ENCODE data around the gene WAS. TPM values are rescaled to one million over a fixed set of nuclear protein-coding genes. Genes with fewer than 3 reads are reported as not detected.
A peak's percentile ranks its signal among the peaks of the same experiment; 100 is the strongest.

WAS gene
- total RNA-seq, 2 experiments from 2014 or later, result 95.2 to 99.6 TPM

GRCh38 chrX:48700951-48701653 is 17.5 kb downstream of the WAS start:
- peaks cover 30% of the 10 kb centered on the region for H3K36me3 Mint-ChIP-seq

GRCh38 chrX:48702032-48702431 is 18.4 kb downstream of the WAS start:
- no peak overlapping the region for H3K4me3 Mint-ChIP-seq
- H3K27ac Mint-ChIP-seq, result no peak overlapping the region
- intact Hi-C loops (cut with micrococcal nuclease), result no loop called here
- H3K4me1 Mint-ChIP-seq (ENCODE audit: low read depth), result peaks cover 34% of the 10 kb centered on the region
- peaks cover 32% of the 10 kb centered on the region for H3K36me3 Mint-ChIP-seq
- ChIA-PET POLR2A (no interaction called here), CTCF (no interaction called here)
- no peaks in the 10 kb centered on the region for H3K9me3 Mint-ChIP-seq
- DNase-seq, result no peak
- no peaks in the 10 kb centered on the region for H3K27me3 Mint-ChIP-seq

More at GRCh38 chrX:48700951-48701653, 17.5 kb downstream of the WAS start:
- H3K4me3 Mint-ChIP-seq, result no peak overlapping the region
- DNase-seq, result no peak
- CTCF ChIA-PET, result no interaction called here
- POLR2A ChIA-PET, result interaction anchor here (0.5 to 0.6 kb wide), 2 partner anchors 12 to 50 kb away, joined by 3 to 4 read pairs; no protein-coding TSS in a partner anchor
- intact Hi-C loops (cut with micrococcal nuclease), result no loop called here
- no peak overlapping the region for H3K27ac Mint-ChIP-seq
- no peaks in the 10 kb centered on the region for H3K27me3 Mint-ChIP-seq
- no peaks in the 10 kb centered on the region for H3K9me3 Mint-ChIP-seq
- H3K4me1 Mint-ChIP-seq (ENCODE audit: low read depth), result peaks cover 35% of the 10 kb centered on the region

- intact Hi-C loops (cut with micrococcal nuclease), result no loop called here
- CTCF ChIA-PET, result no interaction called here
- Mint-ChIP-seq H3K27ac (no peak overlapping the region), H3K36me3 (peaks cover 27% of the 10 kb centered on the region), H3K4me1 (ENCODE audit: low read depth) (peaks cover 28% of the 10 kb centered on the region), H3K9me3 (no peaks in the 10 kb centered on the region), H3K27me3 (no peaks in the 10 kb centered on the region), H3K4me3 (no peak overlapping the region)
- DNase-seq, result no peak
- POLR2A ChIA-PET, result no interaction called here
Observed at GRCh38 chrX:48702716-48703115, 19.1 kb downstream of the WAS start.

GRCh38 chrX:48703228-48703627 is 19.6 kb downstream of the WAS start:
- H3K4me3 Mint-ChIP-seq, result no peak overlapping the region

GRCh38 chrX:48703642-48704481 is 20.3 kb downstream of the WAS start:
- CTCF ChIA-PET, result interaction anchor here (0.7 kb wide), 1 partner anchor 55 kb away, joined by 3 read pairs; no protein-coding TSS in a partner anchor
- no peaks in the 10 kb centered on the region for H3K9me3 Mint-ChIP-seq
- intact Hi-C loops (cut with micrococcal nuclease), result no loop called here
- DNase-seq, result no peak
- no peak overlapping the region for H3K4me3 Mint-ChIP-seq
- POLR2A ChIA-PET, result no interaction called here
- no peak overlapping the region for H3K27ac Mint-ChIP-seq
- no peaks in the 10 kb centered on the region for H3K27me3 Mint-ChIP-seq
- peaks cover 31% of the 10 kb centered on the region for H3K36me3 Mint-ChIP-seq
- H3K4me1 Mint-ChIP-seq (ENCODE audit: low read depth), result peaks cover 27% of the 10 kb centered on the region

More at GRCh38 chrX:48703228-48703627, 19.6 kb downstream of the WAS start:
- POLR2A ChIA-PET, result no interaction called here
- Mint-ChIP-seq H3K4me1 (ENCODE audit: low read depth) (peaks cover 27% of the 10 kb centered on the region), H3K27ac (no peak overlapping the region), H3K36me3 (peaks cover 27% of the 10 kb centered on the region), H3K27me3 (no peaks in the 10 kb centered on the region), H3K9me3 (no peaks in the 10 kb centered on the region)
- no peak for DNase-seq
- CTCF ChIA-PET, result no interaction called here
- intact Hi-C loops (cut with micrococcal nuclease), result no loop called here

- ChIA-PET CTCF (no interaction called here), POLR2A (interaction anchor here (0.5 kb wide), 1 partner anchor 45 kb away, joined by 3 read pairs; no protein-coding TSS in a partner anchor)
- Mint-ChIP-seq H3K4me3 (no peak overlapping the region), H3K27ac (no peak overlapping the region), H3K9me3 (no peaks in the 10 kb centered on the region), H3K4me1 (ENCODE audit: low read depth) (peaks cover 28% of the 10 kb centered on the region), H3K36me3 (peaks cover 19% of the 10 kb centered on the region), H3K27me3 (no peaks in the 10 kb centered on the region)
- intact Hi-C loops (cut with micrococcal nuclease), result no loop called here
- no peak for DNase-seq
Observed at GRCh38 chrX:48705871-48706270, 22.3 kb downstream of the WAS start.

- H3K36me3 Mint-ChIP-seq, result peaks cover 7% of the 10 kb centered on the region
- H3K27me3 Mint-ChIP-seq, result no peaks in the 10 kb centered on the region
- H3K4me1 Mint-ChIP-seq (ENCODE audit: low read depth), result peaks cover 44% of the 10 kb centered on the region
- no peak overlapping the region for H3K27ac Mint-ChIP-seq
- H3K4me3 Mint-ChIP-seq, result no peak overlapping the region
- CTCF ChIA-PET, result no interaction called here
- POLR2A ChIA-PET, result no interaction called here
- H3K9me3 Mint-ChIP-seq, result no peaks in the 10 kb centered on the region
- intact Hi-C loops (cut with micrococcal nuclease), result loop anchor here (10.0 kb wide), 1 partner anchor 205 kb away; the partner anchor contains the start of genes PIM2 and SLC35A2
- no peak for DNase-seq
Observed at GRCh38 chrX:48709522-48710112, 26.0 kb downstream of the WAS start.

GRCh38 chrX:48711162-48711928 is 27.7 kb downstream of the WAS start:
- ChIA-PET POLR2A (no interaction called here), CTCF (no interaction called here)
- Mint-ChIP-seq H3K4me1 (ENCODE audit: low read depth) (peaks cover 61% of the 10 kb centered on the region), H3K27ac (peak overlapping the region; percentile 84), H3K36me3 (peaks cover 4% of the 10 kb centered on the region), H3K27me3 (no peaks in the 10 kb centered on the region), H3K4me3 (no peak overlapping the region), H3K9me3 (no peaks in the 10 kb centered on the region)
- intact Hi-C loops (cut with micrococcal nuclease), result loop anchor here (10.0 kb wide), 1 partner anchor 203 kb away; the partner anchor contains the start of genes PIM2 and SLC35A2
- no peak for DNase-seq

- Mint-ChIP-seq H3K27me3 (no peaks in the 10 kb centered on the region), H3K9me3 (no peaks in the 10 kb centered on the region), H3K4me3 (peak overlapping the region; percentile 43), H3K36me3 (peaks cover 3% of the 10 kb centered on the region), H3K4me1 (ENCODE audit: low read depth) (peaks cover 66% of the 10 kb centered on the region), H3K27ac (peak overlapping the region; percentile 84)
- ChIA-PET POLR2A (no interaction called here), CTCF (no interaction called here)
- DNase-seq, result no peak
- intact Hi-C loops (cut with micrococcal nuclease), result loop anchor here (1.0 to 10.0 kb wide), 4 partner anchors 8 to 203 kb away; partner anchors contain the start of genes PIM2, SLC35A2, SUV39H1 and WAS
Observed at GRCh38 chrX:48711929-48712505, 28.4 kb downstream of the WAS start.

- H3K9me3 Mint-ChIP-seq, result no peaks in the 10 kb centered on the region
- CTCF ChIA-PET, result interaction anchor here (0.8 to 2.0 kb wide), 2 partner anchors 23 to 25 kb away, joined by 3 to 4 read pairs; no protein-coding TSS in a partner anchor
- peaks cover 76% of the 10 kb centered on the region for H3K4me1 Mint-ChIP-seq (ENCODE audit: low read depth)
- no peaks in the 10 kb centered on the region for H3K27me3 Mint-ChIP-seq
- no peaks in the 10 kb centered on the region for H3K36me3 Mint-ChIP-seq
- POLR2A ChIA-PET, result interaction anchor here (1.1 to 1.6 kb wide), 2 partner anchors 23 to 87 kb away, joined by 4 to 11 read pairs; no protein-coding TSS in a partner anchor
- peak overlapping the region; percentile 52 for H3K4me3 Mint-ChIP-seq
- intact Hi-C loops (cut with micrococcal nuclease), result loop anchor here (1.0 to 10.0 kb wide), 6 partner anchors 17 to 201 kb away; partner anchors contain the start of genes PIM2, SLC35A2 and SUV39H1
- peak overlapping the region; percentile 84 for H3K27ac Mint-ChIP-seq
- no peak for DNase-seq
Observed at GRCh38 chrX:48713847-48714246, 30.2 kb downstream of the WAS start.

- POLR2A ChIA-PET, result interaction anchor here (1.6 kb wide), 1 partner anchor 23 kb away, joined by 7 read pairs; no protein-coding TSS in a partner anchor
- Mint-ChIP-seq H3K36me3 (no peaks in the 10 kb centered on the region), H3K27me3 (no peaks in the 10 kb centered on the region), H3K4me3 (peak overlapping the region; percentile 10), H3K27ac (peak overlapping the region; percentile 84), H3K9me3 (no peaks in the 10 kb centered on the region), H3K4me1 (ENCODE audit: low read depth) (peaks cover 79% of the 10 kb centered on the region)
- intact Hi-C loops (cut with micrococcal nuclease), result loop anchor here (1.0 to 10.0 kb wide), 3 partner anchors 34 to 200 kb away; partner anchors contain the start of genes PIM2 and SLC35A2
- DNase-seq, result no peak
- CTCF ChIA-PET, result interaction anchor here (2.0 kb wide), 1 partner anchor 22 kb away, joined by 4 read pairs; no protein-coding TSS in a partner anchor
Observed at GRCh38 chrX:48714573-48714972, 31.0 kb downstream of the WAS start.

All from activated CD4-positive, alpha-beta memory T cell treated with anti-CD3 and anti-CD28 coated beads for 36 hours (primary cell).